K562 (cell line): ENCODE results near the gene ZBTB8B.

Source experiments
- BDP1 ChIP-seq: IDR thresholded peaks from 3 replicates; pipeline ENCODE4 v1.6.1; 2011; ENCODE audit not compliant: insufficient read length, insufficient read depth
- NFYB ChIP-seq: IDR thresholded peaks from 2 replicates; pipeline ENCODE4 v1.6.1; 2011; ENCODE audit warnings: mild to moderate bottlenecking, moderate library complexity; ENCODE audit not compliant: insufficient read length; ENCODE audit errors: extremely low read depth
- THRB ChIP-seq: fragments of 450-650 bp; formaldehyde crosslinking; conservative IDR thresholded peaks from 2 replicates; pipeline ENCODE4 v1.4.0; 2022; ENCODE audit warnings: mild to moderate bottlenecking, missing genetic modification characterization

GRCh38 chr1:32455958-32456357 is 8.9 kb upstream of the ZBTB8B start:
- TF ChIP-seq BDP1 (no peak), NFYB (no peak), THRB (CRISPR knock-in tag) (no peak)
